ENCODE data around the gene PARD3B. TPM values are rescaled to one million over a fixed set of nuclear protein-coding genes. Genes with fewer than 3 reads are reported as not detected.

The PARD3B gene
- total and polyA plus RNA-seq, 2 of the 4 experiments (the other 2 are of a cell fraction) = 3.3 to 15.6 TPM

GRCh38 chr2:205245652-205246051 is 700.4 kb downstream of the PARD3B start:
- no TSS peak for BruUV-seq (replicated peaks)
- Histone ChIP-seq H3K36me3 (ENCODE audit: control insufficient read depth, insufficient read depth, low read length) (no peaks in the 10 kb centered on the region), H4K20me1 (ENCODE audit: insufficient read depth, low read length) (no peaks in the 10 kb centered on the region), H3K56ac (ENCODE audit: extremely low read depth, insufficient read depth, low read length) (no peak overlapping the region), H4K8ac (ENCODE audit: low read depth in 2 of 2, low read length in 2 of 2) (no peak overlapping the region), H2BK5ac (ENCODE audit: low read depth, low read length, poor library complexity, severe bottlenecking) (no peak overlapping the region), H4K5ac (ENCODE audit: low read depth, low read length) (no peak overlapping the region), H3K4ac (ENCODE audit: low read depth, low read length) (no peak overlapping the region), H3K4me1 (ENCODE audit: control insufficient read depth, insufficient read depth, low read length) (no peaks in the 10 kb centered on the region), H3K4me2 (ENCODE audit: low read depth, low read length) (no peak overlapping the region), H2AK5ac (ENCODE audit: low read depth, low read length) (no peak overlapping the region), H3K18ac (ENCODE audit: low read depth, low read length) (no peak overlapping the region), H2AFZ (replicated peaks; ENCODE audit: low read length, poor library complexity) (no peak overlapping the region), H3K79me1 (ENCODE audit: low read depth in 1 of 2, low read length in 2 of 2) (no peaks in the 10 kb centered on the region), H3K9ac (ENCODE audit: low read depth, low read length) (no peak overlapping the region), H2AK9ac (replicated peaks; ENCODE audit: low read depth, low read length, poor library complexity) (no peak overlapping the region), H3K14ac (replicated peaks; ENCODE audit: low read depth, low read length) (no peak overlapping the region), H3K23ac (ENCODE audit: low read depth, low read length) (no peak overlapping the region), H3K27ac (ENCODE audit: insufficient read depth, low read length) (no peak overlapping the region), H3K27me3 (ENCODE audit: control insufficient read depth, insufficient read depth, low read length) (no peaks in the 10 kb centered on the region), H4K91ac (ENCODE audit: insufficient read depth, low read depth, low read length) (no peak overlapping the region), H3K4me3 (ENCODE audit: insufficient read depth, low read depth, low read length) (no peak overlapping the region), H2BK120ac (ENCODE audit: low read depth, low read length) (no peak overlapping the region), H3K9me3 (ENCODE audit: control insufficient read depth, insufficient read depth, low read length) (no peaks in the 10 kb centered on the region), H3K9me1 (ENCODE audit: insufficient read depth, low read length) (no peaks in the 10 kb centered on the region), H2BK15ac (ENCODE audit: low read depth, low read length) (no peak overlapping the region), H2BK20ac (ENCODE audit: low read depth, low read length) (no peak overlapping the region)
- dilution Hi-C loops (cut with HindIII; ENCODE audit: low sequenced_read_pairs, unreplicated experiment) = no loop called here
- peak; percentile 35 for ATAC-seq (ENCODE audit: low read depth)
- TF ChIP-seq MAFK (IDR thresholded peaks at IDR 0.05; ENCODE audit: low read depth, low read length) = peak; percentile 14; the same call in 1 of the 2 replicates
- TF ChIP-seq, protein P1, sequence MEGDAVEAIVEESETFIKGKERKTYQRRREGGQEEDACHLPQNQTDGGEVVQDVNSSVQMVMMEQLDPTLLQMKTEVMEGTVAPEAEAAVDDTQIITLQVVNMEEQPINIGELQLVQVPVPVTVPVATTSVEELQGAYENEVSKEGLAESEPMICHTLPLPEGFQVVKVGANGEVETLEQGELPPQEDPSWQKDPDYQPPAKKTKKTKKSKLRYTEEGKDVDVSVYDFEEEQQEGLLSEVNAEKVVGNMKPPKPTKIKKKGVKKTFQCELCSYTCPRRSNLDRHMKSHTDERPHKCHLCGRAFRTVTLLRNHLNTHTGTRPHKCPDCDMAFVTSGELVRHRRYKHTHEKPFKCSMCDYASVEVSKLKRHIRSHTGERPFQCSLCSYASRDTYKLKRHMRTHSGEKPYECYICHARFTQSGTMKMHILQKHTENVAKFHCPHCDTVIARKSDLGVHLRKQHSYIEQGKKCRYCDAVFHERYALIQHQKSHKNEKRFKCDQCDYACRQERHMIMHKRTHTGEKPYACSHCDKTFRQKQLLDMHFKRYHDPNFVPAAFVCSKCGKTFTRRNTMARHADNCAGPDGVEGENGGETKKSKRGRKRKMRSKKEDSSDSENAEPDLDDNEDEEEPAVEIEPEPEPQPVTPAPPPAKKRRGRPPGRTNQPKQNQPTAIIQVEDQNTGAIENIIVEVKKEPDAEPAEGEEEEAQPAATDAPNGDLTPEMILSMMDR (conservative IDR thresholded peaks at IDR 0.05; ENCODE audit: low read depth, low read length) = no peak
- ChIA-PET POLR2A (ENCODE audit: unreplicated experiment) (no interaction called here), CTCF (no interaction called here)
- peak; percentile 43 for DNase-seq
- WGBS, 2 experiments (ENCODE audit: extremely low coverage in 2 of 2, insufficient read length in 1 of 2) = no CpG with 5 or more reads among the region's 2 CpGs
- intact Hi-C loops (cut with micrococcal nuclease) = no loop called here
- in situ Hi-C loops (cut with MboI; ENCODE audit: low sequenced_read_pairs) = no loop called here
